ENCODE measurements around the gene FDXACB1.
"Not testable (repeated sequence)": the region's sequence is repeated elsewhere in the genome, so short reads cannot be mapped to it uniquely, and the experiment has no call there.

The FDXACB1 gene

DNA sequence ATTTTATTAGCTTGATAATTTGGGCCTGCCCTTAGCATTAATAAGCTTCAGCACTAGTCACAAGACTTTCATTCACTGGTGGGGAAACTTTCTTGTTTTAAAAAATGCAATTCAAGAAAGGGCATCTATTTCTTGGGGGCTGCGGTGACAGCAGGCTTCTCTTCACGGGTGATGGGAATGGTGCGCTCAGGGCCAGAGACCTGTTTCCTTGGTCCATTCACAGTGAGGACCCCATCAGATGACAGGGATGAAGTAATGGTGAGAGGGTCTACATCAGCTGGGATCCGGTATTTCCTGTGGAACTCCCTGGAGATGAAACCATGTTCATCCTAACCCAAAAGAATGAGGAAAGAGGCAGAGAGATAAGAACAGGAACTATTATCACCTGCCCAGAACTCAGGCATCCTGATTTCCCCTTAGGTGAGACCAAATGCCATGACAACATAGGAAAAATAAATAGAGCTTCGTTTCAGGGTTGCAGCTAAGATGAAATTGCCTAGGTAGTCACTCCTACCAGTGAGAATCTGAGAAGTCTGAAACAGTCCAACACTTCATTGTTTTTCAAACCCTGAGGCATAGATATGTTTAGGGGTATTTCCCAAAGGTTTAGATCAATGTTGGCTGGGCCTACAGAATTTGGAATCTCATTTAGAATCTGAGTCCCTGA, 29.8 kb upstream of the FDXACB1 start:
- DNase-seq (ENCODE audit: low spot score), result peak; percentile 47

DNA sequence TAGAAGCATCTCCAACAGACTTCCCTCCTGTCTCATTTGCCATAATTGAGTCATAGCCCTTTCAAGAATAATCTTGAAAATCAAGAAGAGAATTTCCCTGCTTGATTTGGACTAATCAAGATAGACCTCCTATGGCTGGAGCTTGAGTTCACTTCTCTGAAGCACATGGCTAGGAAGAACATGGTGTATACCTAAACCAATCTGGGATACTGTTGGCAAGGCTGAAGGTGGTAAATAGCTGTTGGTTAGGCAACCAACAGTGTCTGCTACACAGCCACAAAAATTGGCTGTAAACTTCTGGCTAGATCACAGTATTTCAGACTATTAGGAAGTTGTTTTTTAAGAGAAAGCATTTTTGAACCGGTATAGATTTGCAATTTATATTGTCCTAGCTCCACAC, 27.7 kb upstream of the FDXACB1 start:
- no peak for DNase-seq (ENCODE audit: low spot score)

DNA sequence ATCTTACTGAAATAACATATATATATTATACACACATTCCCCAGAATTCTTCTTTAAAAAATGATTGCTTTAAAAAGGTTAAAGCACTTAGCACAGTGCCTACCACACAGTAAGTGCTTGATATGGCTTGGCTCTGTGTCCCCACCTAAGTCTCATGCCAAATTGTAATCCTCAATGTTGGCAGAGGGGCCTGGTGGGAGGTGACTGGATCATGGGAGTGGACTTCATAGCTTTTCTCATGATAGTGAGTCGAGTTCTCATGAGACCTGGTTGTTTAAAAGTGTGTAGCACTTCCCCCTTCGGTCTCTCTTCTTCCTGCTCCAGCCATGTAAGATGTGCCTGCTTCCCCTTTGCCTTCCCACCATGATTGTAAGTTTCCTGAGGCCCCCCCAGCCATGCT, 26.4 kb upstream of the FDXACB1 start:
- DNase-seq (ENCODE audit: low spot score), result no peak

DNA sequence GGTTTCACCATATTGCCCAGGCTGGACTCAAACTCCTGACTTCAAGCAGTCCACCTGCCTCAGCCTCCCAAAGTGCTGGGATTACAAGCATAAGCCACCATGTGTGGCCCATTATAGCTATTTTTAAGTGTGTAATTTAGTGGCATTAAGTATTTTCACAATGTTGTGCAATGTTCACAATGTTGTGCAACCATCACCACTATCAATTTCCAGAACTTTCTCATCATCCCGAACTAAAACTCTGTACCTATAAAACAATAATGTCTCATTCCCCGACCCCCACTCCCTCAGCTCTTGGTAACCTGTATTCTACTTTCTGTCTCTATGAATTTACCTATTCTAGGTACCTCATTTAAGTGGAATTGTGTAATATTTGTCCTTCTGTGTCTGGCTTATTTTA, 7.9 kb upstream of the FDXACB1 start:
- no peak for DNase-seq (ENCODE audit: low spot score)

DNA sequence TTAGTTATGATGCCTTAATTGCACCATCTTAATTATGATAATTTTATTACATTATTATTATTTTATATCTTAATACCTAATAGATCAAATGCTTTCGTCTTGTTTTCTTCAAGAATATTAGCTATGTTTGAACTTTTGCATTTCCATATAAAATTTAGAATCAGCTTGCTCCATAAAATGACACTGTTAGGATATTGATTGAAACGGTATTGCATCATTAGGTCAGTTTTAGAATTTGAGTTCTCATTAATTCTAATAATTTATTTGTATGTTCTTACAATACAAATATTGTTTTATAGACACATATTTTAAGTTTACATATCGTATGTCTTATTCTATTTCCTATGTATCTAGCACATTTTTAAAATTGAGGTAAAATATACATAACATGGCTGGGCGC, 7.1 kb upstream of the FDXACB1 start:
- no peak for DNase-seq (ENCODE audit: low spot score)

DNA sequence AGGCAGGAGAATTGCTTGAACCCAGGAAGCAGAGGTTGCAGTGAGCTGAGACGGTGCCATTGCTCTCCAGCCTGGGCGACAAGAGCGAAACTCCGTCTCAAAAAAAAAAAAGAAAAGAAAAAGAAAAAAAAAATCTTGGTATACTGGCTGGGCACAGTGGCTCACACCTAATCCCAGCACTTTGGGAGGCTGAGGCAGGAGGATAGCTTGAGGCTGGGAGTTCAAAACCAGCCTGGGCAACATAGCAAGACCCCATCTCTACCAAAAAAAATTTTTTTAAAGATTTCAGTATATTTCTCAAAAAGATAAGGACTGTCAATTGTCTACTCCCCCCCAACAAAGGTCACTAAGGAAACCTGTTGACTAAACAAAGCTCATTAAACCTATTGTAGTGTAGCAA, 6.1 kb upstream of the FDXACB1 start:
- DNase-seq (ENCODE audit: low spot score), result not testable (repeated sequence)

DNA sequence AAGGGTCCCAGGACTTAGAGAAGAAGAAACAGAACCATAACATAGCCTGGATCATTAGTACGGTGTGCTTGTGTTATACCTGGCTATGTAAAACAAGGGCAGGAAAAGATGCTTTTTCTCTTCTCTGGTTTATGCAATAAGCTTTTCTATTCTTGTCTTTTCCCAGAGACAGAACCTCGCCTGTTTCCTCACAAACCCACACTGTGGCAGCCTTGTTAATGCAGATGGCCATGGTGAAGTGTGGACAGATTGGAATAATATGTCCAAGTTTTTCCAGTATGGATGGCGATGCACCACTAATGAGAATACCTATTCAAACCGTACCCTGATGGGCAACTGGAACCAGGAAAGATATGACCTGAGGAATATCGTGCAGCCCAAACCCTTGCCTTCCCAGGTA, 3.2 kb upstream of the FDXACB1 start:
- peak; percentile 20 for DNase-seq (ENCODE audit: low spot score)

DNA sequence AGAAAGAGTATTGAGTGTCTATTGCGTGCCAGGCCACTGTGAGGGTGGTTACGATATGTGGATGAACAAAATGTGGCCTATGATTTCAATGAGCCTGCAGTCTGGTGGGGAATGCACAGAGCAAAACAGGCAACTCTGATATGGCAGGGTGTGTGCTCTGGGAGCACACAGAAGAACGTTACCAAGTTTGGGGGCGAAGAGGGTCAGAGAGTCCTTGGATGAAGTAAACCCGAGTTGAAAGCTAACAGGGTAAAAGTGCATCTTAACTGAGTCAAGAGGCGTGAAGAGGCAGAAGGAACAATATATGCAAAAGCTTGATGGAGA, 634 bp upstream of the FDXACB1 start:
- DNase-seq (ENCODE audit: low spot score), result no peak

DNA sequence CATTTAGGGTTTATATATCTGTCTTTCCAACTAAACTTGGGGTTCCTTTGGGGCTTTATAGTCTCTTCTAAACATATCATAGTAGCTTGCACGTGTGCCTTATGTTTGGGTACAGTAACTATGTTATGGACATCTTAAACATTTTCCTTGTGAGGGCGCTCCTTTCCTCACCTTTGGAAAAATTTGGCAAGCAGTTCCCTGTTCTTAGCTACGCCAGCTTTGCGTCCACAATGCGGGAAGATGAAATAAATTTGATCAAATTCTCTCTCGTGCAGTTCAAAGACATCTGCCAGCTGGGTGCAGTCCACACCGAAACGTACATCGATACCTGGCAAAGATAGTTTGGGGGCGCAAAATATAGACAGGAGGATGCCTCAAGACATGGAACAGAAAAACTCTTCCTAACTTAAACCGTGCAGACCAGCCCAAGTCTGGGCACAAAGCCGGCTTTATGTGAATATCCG, 548 bp downstream of the FDXACB1 start:
- DNase-seq (ENCODE audit: low spot score), result no peak

DNA sequence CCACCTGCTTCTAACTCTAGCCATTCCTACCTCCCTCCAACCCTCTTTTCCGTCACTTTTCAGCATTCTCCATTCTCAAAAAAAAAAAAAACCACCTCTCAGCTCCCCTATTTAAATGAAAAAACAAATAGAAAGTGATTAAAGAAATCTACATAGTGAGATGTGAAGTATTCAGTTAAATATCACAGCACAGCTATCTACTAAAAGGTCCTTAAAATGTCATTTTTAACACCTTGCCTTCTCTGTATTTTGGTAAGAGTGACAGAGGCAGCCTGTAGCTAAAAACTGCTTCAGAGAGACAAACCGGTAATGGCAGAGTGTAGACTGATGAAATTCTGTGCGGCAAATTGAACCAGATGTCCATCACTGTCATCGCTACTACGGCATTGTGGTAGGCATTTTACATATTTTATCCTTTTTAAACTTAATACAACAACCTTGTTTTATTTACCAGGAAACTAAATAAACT, 7.2 kb downstream of the FDXACB1 start:
- no peak for DNase-seq (ENCODE audit: low spot score)

DNA sequence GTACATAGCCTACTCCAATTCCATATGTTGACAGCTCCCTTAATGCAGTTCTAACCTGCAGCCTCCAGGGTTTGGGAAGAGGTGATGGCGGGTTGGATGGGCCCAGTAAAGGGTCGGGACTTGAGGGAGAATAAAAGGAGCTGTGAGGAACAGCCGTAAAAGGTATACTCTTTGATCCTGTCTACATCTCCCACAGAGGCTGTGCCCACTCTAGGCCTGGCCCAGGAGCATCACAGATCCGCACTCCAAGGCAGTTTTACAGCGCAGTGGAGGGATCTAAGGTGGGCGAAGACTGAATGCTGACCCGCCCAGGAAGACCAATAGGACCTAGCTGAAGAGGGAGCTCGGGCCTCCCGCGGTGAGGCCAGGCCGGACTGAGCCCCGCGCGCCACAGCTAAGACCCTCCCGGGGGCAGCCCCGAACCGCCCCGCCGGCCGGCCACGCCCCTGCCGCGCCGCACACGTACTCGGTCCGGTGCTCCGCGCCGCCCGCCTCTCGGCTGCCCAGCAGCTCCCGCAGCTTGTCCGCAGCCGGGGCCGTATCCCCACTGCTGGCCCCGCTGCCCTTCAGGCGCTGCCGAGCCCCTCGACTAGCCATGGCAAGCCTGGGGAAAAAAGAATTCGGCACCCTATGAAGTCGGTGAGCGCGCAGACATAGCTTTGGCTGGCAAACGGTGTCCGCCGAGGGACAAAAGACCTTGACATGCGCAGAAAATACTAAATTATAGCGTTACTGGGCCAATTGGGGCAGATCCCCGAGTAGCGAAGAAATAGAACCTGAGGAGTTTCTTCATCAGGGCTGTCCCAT, 7.9 kb downstream of the FDXACB1 start, which contains the start of gene ALG9:
Gene ALG9 (minus strand): TSS at position 696 of the 807 bp plus-strand sequence. CDS start 99 bp downstream, at position 597.
- peak; percentile 68 for DNase-seq (ENCODE audit: low spot score)

DNA sequence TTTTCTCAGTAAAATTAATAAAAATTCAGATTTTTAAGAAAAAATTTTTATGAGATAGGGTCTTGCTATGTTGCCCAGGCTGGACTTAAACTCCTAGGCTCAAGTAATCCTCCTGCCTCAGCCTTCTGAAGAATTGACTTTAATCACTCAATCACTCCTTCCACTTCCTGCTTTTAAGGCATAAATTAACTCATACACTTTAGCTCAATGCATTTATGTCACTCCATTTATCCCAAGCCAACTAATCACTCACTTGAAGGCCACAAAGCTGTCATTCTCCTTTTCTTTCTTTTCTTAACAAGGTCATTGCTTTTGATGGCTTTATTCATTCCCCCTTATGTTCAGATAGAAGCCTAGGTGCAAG, 8.5 kb downstream of the FDXACB1 start:
- DNase-seq (ENCODE audit: low spot score), result peak; percentile 5

DNA sequence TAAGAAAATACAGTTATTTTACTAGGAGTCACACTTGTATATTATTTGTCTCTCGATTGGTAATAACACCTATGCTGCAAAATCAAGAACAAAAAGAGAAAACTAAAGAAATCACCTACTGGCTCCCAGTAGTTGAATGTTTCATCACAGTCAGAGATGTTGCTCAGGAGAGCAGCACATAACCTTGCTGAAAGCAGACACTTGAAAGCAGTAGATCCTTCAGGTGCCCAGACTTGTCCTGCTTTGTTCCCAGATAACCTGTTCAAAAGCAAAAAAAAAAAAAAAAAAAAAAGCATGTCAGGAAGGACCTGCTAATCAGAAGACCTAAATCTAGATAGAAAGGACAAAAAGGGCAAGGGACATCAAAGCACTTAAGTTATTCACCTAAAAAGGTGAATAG, 8.9 kb downstream of the FDXACB1 start:
- no peak for DNase-seq (ENCODE audit: low spot score)

DNA sequence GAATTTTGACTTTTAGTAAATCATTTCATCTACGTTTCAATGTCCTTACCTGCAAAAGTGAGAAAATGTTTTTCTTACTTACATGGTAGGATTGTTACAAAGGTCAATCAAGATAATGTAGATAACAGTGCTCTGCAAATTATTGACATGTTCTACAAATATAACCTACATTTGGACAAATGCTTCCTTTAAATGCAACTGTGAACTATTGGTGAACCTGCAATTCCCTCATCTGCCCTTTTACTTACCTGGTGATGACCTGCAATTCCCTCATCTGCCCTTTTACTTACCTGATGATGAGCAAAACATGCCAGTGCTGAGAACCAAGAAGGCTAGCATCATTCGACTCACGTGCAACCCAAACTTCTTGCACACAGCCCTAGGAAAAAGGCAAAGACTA, 18.7 kb downstream of the FDXACB1 start:
- no peak for DNase-seq (ENCODE audit: low spot score)

DNA sequence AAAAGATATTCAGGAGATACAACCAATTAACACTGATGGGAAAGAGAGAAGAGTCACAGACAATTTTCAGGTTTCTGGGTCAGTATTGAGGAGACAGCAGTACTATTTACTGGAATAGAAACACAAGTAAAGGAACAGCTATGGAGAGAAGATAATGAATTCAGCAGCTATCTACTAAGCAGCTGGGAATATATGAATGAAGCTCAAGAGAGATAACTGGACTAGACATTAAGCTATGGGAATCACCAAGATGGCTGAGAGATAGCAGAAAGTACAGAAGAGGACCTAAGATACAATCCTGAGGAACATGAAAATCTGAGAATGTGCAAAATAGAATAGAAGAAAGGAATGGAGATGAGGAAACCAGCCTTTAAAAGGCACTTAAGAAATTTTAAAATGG, 23.5 kb downstream of the FDXACB1 start:
- DNase-seq (ENCODE audit: low spot score), result no peak

DNA sequence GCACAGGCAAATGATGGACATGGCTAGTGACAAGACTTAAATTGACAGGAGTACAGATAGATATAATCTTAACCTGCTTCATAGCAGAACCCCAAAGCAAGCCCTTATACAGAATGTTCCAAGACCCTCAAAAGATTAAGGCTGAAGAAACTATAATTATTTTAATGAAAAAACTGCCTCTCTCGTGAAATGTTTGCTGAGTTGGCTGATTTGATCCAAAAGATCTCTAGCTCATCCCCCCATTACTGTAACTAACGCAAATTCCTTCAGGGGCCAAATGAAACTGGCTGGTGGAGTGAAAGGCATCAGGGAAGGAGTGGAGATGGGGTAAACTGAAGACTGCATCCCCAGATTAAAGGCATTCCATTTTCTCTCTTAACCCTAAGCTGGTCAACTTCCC, 26.9 kb downstream of the FDXACB1 start:
- no peak for DNase-seq (ENCODE audit: low spot score)

DNA sequence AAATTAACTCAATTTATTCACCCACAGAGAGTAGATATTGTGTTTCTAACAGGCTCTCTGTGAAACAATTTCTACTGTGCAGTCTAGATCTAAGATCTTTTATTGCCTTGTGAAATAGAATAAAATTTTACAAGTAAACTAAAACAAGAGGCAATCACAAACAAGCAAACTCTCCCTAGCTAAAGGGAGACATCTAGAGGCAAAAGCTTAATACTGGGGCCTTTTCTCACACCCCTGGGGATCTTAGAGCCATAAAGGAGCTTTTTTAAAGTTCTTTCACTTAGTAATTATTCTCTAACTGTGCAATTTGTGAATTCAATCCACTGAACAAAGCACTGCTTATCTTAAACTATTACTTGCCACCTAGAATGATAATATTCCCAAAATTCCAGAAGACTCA, 27.3 kb downstream of the FDXACB1 start:
- no peak for DNase-seq (ENCODE audit: low spot score)

DNA sequence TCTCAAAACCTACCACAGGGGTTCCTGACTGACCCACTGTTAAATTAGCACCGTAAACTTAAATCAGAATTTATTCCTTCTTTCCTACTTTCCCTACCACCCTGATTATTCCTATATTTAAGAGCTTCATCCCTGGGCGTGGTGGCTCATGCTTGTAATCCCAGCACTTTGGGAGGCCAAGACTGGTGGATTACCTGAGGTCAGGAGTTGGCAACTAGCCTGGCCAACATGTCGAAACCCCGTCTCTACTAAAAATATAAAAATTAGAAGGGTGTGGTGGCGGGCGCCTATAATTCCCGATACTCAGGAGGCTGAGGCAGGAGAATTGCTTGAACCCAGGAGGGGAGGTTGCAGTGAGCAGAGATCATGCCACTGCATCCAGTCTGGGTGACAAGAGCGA, 27.9 kb downstream of the FDXACB1 start:
- no peak for DNase-seq (ENCODE audit: low spot score)

DNA sequence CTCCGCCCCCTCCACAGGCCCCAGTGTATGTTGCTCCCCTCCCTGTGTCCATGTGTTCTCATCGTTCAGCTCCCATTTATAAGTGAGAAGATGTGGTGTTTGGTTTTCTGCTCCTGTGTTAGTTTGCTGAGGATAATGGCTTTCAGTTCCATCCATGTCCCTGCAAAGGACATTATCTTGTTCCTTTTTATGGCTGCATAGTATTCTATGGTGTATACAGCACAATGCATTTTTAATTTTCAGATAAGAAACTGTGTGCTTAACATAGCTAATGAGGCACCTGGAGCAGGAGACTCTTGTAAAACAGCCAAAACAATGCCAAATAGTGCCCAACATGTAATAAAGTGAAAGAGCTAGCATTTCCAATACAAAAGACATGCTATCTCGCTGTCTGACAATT, 29.3 kb downstream of the FDXACB1 start:
- DNase-seq (ENCODE audit: low spot score), result no peak

DNA sequence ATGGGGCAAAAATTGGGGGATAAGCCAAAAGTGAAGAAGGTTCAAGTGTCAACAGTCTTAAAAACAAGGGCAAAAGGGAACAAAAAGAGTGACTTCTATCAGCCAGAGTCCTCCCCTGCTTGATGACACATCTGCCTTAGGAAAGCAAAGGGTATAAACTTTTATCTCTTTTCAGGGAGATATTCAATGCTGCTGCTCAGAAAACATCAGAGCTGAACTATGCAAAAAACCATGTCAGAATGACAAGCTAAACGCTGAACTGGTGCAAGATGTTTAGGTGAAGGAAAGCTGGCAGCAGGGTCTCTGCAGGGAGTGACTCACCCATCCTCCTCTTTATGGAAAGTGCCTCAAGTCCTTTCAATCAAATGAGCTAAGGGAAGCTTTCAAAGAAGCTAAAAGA, 32.3 kb downstream of the FDXACB1 start:
- DNase-seq (ENCODE audit: low spot score), result no peak

DNA sequence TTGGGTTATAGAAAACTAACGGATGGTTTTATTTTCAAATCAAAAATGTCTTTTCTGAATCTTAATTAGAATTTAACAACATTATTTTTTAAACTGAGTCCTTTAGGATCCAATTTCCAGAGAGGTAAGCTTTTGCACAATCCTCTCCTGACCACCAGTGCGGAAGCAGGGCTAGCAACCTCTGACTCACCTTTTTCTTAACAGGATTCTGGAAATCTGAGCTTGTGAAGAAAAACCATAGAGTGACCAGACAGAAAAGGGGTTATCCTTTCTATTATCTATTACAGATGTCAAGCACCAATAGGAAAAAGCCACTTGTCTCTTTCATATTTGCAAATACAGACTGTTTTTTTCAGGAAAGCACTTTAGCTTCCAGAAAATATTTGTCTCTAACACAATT, 32.9 kb downstream of the FDXACB1 start:
- no peak for DNase-seq (ENCODE audit: low spot score)

DNA sequence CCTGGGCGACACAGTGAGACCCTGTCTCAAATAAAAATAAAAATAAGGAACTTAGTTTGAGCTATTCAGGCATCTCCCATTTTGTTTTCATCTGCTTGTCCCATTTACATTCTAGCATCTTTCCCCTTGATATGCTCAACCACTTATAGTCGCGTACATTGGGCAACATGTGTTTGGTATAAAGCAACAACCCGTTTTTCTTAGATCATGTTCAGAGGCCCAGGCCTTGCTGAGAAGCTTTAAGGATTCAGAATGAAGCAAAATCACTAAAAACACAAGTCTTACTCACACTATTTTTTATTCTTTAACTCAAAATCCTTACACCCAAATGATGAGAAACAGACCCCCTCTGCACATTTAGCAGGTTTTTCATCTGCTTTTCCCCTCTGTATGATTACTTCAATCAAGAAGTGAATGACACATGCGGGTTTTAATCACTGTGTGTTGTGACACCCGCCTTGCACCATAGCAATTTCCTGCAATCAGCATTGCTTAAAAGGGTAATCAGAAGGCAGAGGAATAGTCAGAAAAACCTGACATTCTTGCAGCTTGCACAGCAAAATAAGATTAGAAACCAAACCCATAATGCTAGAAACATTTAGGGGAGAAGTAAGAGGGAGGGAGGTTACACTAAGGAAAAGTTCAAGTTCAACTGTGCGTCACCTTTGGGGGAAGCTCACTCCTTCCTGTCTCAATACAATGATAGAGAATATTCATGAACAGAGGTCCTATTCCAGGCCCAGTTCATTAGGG, 33.5 kb downstream of the FDXACB1 start:
- DNase-seq (ENCODE audit: low spot score), result no peak

DNA sequence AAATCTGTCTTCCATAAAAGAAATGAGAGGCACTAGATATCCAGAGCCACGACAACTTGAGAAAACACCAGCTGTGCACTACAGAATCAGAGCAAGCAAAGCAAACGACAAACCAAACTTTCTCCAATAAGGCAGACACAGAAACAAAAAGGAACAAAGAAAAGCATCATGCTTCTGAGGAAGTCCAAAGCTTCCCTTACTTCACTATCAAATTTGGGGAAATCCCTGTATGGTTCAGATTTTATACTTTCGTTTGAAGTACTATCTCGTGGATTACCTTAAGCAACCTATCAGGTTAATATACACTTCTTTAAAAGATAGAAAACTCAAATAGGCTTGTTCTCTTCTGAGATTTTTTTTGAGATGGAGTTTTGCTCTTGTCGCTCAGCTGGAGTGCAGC, 35.3 kb downstream of the FDXACB1 start:
- no peak for DNase-seq (ENCODE audit: low spot score)
